GM12865 (cell line): ENCODE measurements around the gene TOR4A.

Experiments
- DNase-seq: peaks from one replicate; pipeline ENCODE4 v3.0.0; 2010; ENCODE audit warnings: low read depth
- H3K4me3 ChIP-seq: 2 replicates; pipeline ENCODE4 v1.5.1; 2011; ENCODE audit warnings: mild to moderate bottlenecking, low read depth, low read length, control low read depth
- CTCF ChIP-seq: IDR thresholded peaks from 2 replicates; pipeline ENCODE4 v1.5.1; 2011; ENCODE audit warnings: low read length, control low read depth, low read depth, inconsistent platforms; ENCODE audit not compliant: insufficient read depth; ENCODE audit errors: missing control alignments

Gene TOR4A

GRCh38 chr9:137251490-137252268, 25.8 kb upstream of the TOR4A start:
- H3K4me3 ChIP-seq = no peak overlapping the region
- no peak for DNase-seq
- no peak for TF ChIP-seq CTCF

- no peak for TF ChIP-seq CTCF
- DNase-seq = no peak
- H3K4me3 ChIP-seq = no peak overlapping the region
These were observed 24.7 kb upstream of the TOR4A start for GRCh38 chr9:137252555-137253506.

- H3K4me3 ChIP-seq = peak overlapping the region; percentile 59
- DNase-seq = no peak
- TF ChIP-seq CTCF = no peak
These were observed 23.6 kb upstream of the TOR4A start for GRCh38 chr9:137253717-137254623.

GRCh38 chr9:137254624-137255447, 22.7 kb upstream of the TOR4A start, which contains the start of gene NELFB:
NELFB (plus strand) TSS chr9:137255327.
- no peak for TF ChIP-seq CTCF
- H3K4me3 ChIP-seq = peak within 1 kb of the TSS; percentile 88
- DNase-seq = peak; percentile 94

- DNase-seq = peak; percentile 66
- peak overlapping the region; percentile 88 for H3K4me3 ChIP-seq
- no peak for TF ChIP-seq CTCF
These were observed 21.9 kb upstream of the TOR4A start for GRCh38 chr9:137255448-137256114.
